Measurements from ENCODE around the gene MAPK8.
"Not testable (repeated sequence)": the region's sequence is repeated elsewhere in the genome, so short reads cannot be mapped to it uniquely, and the experiment has no call there.

The MAPK8 gene

DNA sequence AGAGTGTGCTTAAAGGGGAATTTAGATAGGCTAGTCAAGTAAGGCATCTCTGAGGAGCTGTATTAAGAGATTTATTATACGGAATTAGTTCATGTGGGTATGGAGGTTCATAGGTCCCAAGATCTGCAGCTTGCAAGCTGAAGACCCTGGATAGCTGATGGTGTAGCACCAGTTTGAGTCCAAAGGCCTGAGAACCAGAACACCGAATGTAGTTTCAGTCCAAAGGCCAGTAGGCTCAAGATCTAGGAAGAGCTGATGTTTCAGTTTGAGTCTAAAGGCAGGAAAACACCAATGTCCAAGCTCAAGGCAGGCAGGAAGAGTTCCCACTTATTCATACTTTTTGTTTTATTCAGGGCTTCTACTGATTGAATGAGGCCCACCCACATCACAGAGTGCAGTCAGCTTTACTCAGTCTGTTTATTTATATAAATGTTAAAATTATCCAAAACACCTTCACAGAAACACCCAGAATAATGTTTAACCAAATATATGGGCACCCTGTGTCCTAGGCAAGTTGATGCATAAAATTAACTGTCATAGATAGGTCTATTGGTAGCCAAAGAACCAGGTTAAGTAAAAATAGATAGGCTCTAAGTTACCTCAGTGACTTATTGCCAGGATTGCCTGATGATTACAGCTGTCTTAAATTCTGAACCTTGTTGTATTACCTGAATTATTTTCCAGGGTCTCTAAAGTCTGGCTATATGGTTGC is 83.5 kb downstream of the MAPK8 start:
- no peak for DNase-seq

DNA sequence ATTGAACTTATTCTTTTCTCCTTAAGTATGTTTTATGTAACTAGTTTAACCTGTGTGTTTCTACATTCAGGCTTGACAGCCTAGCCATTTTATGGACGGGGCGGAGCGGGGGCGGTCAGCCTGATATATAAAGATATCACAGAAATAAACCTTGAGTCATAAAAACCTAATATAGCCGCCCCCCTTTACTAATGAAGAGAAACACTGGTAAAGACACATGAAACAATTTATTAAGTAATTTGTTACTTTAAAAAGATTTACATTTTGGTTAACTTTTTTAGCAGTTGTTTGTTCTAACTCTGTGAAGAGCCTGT is 84.0 kb downstream of the MAPK8 start:
- DNase-seq = no peak

GRCh38 chr10:48390933-48391845 is 84.7 kb downstream of the MAPK8 start:
- no peak for DNase-seq

DNA sequence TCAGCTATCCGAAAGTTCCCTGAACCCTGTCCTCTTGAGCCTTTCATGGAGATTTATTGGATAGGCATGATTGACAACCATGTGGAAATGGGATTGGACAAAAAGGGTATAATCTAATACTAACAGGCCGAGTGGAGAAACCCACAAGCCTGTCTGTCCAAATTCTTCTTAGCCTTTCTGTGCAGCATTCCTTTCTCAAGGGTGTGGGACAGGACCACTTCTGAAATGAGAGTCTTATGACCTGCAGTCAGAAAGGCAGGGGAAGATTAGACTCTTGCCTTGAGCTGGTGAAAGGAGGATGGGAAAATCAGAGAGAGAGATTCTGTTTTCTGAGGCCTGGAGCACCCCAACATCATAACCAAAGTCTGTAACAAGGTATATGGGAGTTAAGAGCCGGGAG is 85.5 kb downstream of the MAPK8 start:
- DNase-seq = no peak

- DNase-seq = no peak
Measured at GRCh38 chr10:48398261-48398660, 91.8 kb downstream of the MAPK8 start.

DNA sequence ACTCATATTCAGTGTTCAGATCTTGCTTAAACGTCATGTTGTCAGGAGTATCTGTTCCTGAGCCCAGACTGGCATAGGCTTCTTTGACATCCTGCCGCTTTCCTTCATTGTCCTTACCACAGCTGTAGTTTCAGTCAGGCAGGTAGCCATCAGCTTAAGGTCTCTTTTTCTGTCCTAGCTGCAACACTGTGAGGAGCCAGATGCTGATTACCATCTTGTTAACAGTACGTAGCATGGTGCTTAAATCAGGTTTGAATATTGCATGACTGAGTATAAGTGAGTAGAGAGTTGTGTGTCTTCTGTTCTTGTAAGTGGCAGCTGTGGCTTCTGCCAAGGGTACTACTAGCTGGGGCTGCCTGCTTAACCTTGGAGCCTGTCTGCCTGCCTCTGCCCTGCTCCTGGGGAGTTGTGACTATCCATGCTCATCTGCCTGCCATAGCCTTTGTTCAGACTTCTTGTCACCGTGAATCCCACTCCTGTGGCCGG is 92.6 kb downstream of the MAPK8 start:
- no peak for DNase-seq

- DNase-seq = no peak
Measured at GRCh38 chr10:48399551-48399950, 93.1 kb downstream of the MAPK8 start.

DNA sequence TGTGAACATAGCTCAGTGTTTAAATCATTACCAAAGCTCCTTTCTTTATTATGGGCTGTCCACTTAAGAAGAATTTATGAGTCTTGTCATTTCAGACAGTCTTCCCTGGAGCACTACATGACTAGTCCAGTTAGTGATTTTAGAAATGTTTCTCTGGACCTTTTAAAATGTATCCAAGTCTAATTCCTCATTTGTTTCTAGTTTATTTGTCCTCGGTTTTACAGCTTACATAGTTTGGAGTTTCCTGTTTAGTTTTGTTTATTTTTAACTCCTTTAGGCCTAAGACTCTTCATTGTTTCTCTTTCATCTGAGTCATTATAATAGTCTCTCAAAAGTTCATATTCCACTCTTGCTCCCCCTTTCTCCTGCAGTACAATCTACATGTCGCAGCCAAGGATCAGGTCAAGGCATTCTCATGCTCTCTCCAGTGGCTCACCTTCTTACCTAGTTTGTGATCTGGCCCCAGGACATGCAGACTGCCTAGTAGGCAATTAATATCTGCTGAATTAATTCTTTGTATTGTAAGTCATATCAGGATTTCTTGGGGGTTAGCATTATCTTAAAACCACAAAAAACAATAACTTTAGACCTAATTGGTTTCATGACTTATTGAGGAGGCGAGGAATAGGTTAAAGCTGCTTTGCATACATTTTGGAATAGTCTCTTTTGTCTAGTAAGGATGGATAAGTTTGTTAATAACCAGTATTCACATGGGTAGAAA is 93.8 kb downstream of the MAPK8 start:
- DNase-seq = no peak

DNA sequence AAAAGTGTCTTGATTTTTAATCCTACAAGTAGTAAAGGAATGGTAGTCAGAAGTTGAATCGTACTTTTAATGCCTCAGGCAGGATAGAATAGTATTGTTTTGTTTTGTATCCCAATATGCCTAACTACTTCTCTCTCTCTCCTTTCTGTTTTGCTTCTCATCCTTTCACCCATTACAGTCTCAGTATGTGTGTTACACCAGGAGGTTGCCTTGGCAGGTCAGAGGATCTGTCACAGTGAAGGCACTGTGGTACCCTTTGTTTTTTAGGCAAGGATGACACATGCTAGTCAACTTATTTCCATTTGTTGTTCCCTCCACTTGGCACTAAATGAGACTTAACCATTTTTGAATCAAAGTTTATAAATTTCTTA is 94.4 kb downstream of the MAPK8 start:
- DNase-seq = no peak

- peak; percentile 48 for DNase-seq
Measured at GRCh38 chr10:48404646-48405045, 98.2 kb downstream of the MAPK8 start.

GRCh38 chr10:48406204-48406603 is 99.7 kb downstream of the MAPK8 start:
- DNase-seq = peak; percentile 40

DNA sequence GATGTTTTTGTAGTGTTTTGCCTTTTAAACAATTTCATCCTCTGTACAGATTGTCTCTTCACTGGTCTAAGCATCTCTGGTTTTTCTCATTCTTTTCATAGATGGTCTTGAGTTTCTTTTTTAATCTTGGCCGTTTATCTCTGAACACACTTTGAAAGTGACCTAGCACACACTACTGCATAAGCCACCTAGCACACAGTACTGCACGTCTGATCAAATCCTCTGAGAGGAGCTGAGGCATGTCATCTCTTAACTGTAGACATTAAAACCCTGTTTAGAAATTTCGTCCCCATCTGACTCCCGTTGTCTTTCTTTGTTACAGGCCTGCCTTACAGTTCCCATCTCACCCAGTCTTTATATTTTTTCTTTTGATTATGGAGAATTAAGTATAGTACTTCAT is 100.2 kb downstream of the MAPK8 start:
- DNase-seq = no peak

DNA sequence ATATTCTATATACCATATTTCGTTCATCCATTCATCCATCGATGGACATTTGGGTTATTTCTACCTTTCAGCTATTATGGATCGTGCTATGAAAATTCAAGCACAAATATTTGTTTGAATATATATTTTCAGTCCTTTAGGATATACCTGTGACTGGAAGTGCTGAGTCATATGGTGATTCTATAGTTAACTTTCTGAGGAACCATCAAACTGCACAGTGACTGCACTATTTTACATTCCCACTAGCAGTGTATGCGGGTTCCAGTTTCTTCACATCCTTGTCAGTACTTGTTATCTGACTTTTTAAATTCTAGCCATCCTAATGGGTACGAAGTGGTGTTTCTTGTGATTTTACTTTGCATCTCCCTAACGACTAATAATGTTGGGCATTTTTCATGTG is 104.0 kb downstream of the MAPK8 start:
- no peak for DNase-seq

DNA sequence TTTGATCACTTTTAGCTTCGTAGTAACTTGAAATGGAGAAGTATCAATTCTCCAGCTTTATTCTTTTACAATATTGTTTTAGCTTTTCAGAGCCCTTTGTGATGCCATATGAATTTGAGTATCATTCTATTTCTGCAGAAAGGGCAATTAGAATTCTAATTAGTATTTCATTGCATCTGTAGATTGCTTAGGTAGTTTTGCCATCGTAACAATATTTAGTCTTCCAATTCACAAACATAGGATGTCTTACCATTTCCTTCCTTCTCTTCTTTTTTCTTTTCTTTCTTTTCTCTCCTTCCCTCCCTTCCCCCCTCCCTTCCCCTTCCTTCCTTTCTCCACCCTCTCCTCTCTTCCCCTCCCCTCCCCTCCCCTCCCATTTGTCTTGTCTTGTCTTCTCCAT is 105.0 kb downstream of the MAPK8 start:
- DNase-seq = no peak

- DNase-seq = no peak
Measured at GRCh38 chr10:48412081-48412480, 105.6 kb downstream of the MAPK8 start.

DNA sequence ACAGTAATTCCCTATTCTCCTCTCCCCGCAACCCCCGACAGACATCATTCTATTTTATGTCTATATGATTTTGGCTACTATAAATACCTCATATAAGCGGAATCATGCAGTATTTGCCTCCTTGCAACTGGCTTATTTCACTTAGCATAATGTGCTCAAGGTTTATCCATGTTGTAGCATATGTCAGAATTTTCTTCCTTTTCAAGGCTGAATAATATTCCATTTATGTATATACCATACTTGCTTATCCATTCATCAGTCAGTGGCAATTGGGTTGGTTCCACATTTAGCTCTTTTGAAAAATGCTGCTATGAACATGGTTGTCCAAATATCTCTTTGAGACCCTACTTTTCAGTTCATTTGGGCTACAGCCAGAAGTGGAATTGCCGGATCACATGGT is 106.5 kb downstream of the MAPK8 start:
- DNase-seq = no peak

DNA sequence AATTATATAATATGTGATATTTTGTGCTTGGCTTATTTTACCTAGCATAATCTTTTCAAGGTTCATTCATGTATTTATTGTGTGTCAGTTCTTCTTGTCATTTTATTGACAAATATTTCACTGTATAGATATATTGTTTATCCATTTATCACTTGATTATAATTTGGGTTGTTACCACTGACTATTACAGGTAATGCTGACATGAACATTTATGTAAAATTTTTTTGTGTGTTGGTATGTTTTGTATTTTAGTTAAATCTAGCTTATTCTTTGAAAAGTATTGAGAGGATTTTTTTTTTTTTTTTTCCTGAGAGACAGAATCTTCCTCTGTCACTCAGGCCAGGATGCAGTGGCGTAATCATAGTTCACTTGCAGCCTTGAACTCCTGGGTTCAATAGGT is 107.7 kb downstream of the MAPK8 start:
- DNase-seq = no peak

- DNase-seq = no peak
Measured at GRCh38 chr10:48414778-48415177, 108.3 kb downstream of the MAPK8 start.

DNA sequence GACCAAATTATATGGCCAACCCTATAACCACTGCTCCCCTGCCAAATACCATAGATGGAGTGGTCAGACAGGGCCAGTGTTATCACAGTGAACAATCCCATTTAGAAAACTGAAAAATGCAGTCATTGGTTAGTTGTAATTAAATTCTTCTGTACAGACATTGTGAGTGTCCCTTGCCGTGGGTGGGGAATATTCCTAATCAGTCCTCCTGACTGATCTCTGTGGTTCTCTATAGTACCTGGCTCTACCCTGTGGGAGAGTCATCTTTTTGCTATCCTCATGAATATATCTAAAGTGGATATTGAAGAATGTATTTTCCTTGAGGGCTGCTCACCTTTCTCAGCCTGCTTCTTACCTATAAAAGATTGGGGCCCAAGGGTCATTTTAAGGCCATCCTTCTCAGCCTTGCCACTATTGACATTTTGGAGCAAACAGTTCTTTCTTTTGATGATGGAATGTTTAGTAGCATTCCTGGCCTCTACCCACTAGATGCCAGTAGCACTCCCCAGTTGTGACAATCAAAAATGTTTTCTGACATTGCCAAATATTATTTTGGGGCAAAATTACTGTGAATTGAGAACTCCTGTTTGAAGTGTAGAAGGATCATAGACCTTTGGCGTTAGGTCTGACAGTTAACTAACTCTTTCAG is 110.2 kb downstream of the MAPK8 start:
- DNase-seq = no peak

GRCh38 chr10:48417374-48417773 is 110.9 kb downstream of the MAPK8 start:
- DNase-seq = no peak

GRCh38 chr10:48418189-48418788 is 111.8 kb downstream of the MAPK8 start:
- no peak for DNase-seq

DNA sequence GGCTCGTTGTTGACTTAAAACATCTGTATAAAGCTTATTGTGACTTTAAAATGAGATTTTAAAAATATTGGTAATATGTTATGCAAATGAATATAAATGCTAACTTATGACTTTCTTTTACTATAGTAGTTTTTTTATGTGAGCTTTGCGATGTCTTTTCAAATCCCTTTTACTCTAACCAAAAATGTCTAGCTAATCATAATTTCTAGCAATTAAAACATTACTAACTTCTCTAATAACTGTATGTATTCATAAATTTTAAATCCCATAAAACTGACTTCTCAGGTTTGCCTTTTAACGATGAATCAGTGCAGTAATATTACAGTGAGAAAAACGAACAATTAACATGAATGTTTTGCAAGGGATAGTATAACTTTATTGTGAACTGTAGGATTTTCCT is 113.2 kb downstream of the MAPK8 start:
- DNase-seq = no peak

GRCh38 chr10:48421862-48422261 is 115.4 kb downstream of the MAPK8 start:
- DNase-seq = not testable (repeated sequence)

Measured in hematopoietic multipotent progenitor cell treated with erythropoietin and hydrocortisone succinate and interleukin-3 and kit ligand, for 6 days (in vitro differentiated cells).